OCI-LY3 (cell line): ENCODE data around the gene PTPRD.

Experiments
- H2AFZ ChIP-seq: fragments of 200-600, 300-600 bp; shearing (Covaris generic); 2 replicates; pipeline ENCODE4 v1.6.0; 2014; ENCODE audit warnings: antibody characterized with exemption, low read depth, low read length
- H3K27ac ChIP-seq: fragments of 200-600, 300-600 bp; sonication (generic); 2 replicates; pipeline ENCODE4 v1.5.1; 2014; ENCODE audit warnings: mild to moderate bottlenecking, low read length, moderate library complexity, mixed read lengths
- H3K27me3 ChIP-seq: fragments of 200-600, 300-600 bp; sonication (generic); 2 replicates; pipeline ENCODE4 v1.6.1; 2014; ENCODE audit warnings: low read depth, low read length, mixed read lengths
- H3K36me3 ChIP-seq: fragments of 200-600, 300-600 bp; sonication (generic); replicated peaks from 2 replicates; pipeline ENCODE3; 2014; ENCODE audit warnings: low read depth, low read length, mixed read lengths
- H3K4me1 ChIP-seq: fragments of 300-600, 200-600 bp; sonication (generic); 2 replicates; pipeline ENCODE4 v1.6.1; 2014; ENCODE audit warnings: low read length, mixed read lengths
- H3K4me2 ChIP-seq: fragments of 200-600, 300-600 bp; sonication (generic); 2 replicates; pipeline ENCODE4 v1.6.1; 2014; ENCODE audit warnings: low read length, mixed read lengths
- H3K4me3 ChIP-seq: fragments of 300-600, 200-600 bp; sonication (generic); 2 replicates; pipeline ENCODE4 v1.5.1; 2014; ENCODE audit warnings: antibody characterized with exemption, mild to moderate bottlenecking, low read length, moderate library complexity
- H3K79me2 ChIP-seq: fragments of 300-600, 200-600 bp; shearing (Covaris generic); 2 replicates; pipeline ENCODE4 v1.6.1; 2014; ENCODE audit warnings: mild to moderate bottlenecking, low read length, mixed read lengths
- H3K9ac ChIP-seq: fragments of 300-600, 200-600 bp; shearing (Covaris generic); 2 replicates; pipeline ENCODE4 v1.6.0; 2014; ENCODE audit warnings: mild to moderate bottlenecking, low read length, moderate library complexity
- H3K9me3 ChIP-seq: fragments of 200-600, 300-600 bp; shearing (Covaris generic); 2 replicates; pipeline ENCODE4 v1.6.1; 2014; ENCODE audit warnings: low read length, mixed read lengths; ENCODE audit not compliant: insufficient read depth
- H4K20me1 ChIP-seq: fragments of 200-600, 300-600 bp; sonication (generic); 2 replicates; pipeline ENCODE4 v1.6.1; 2016; ENCODE audit warnings: low read length, mixed read lengths; ENCODE audit not compliant: insufficient read depth
- CTCF ChIP-seq: fragments of 200-600, 300-600 bp; sonication (generic); IDR thresholded peaks from 2 replicates; pipeline ENCODE4 v1.5.1; 2014; ENCODE audit warnings: antibody characterized with exemption, low read length, low read depth
- EZH2phosphoT487 ChIP-seq: fragments of 200-600 bp; shearing (Covaris generic); IDR thresholded peaks from 2 replicates; pipeline ENCODE4 v1.6.1; 2018; ENCODE audit warnings: antibody characterized with exemption, mixed run types, low read depth

The PTPRD gene

GRCh38 chr9:9122230-9122875, 1490.4 kb downstream of the PTPRD start:
- no peaks in the 10 kb centered on the region for H4K20me1 ChIP-seq
- H2AFZ ChIP-seq, result no peak overlapping the region
- no peak overlapping the region for H3K9ac ChIP-seq
- TF ChIP-seq CTCF (no peak), EZH2phosphoT487 (no peak)
- H3K4me3 ChIP-seq, result no peak overlapping the region
- H3K36me3 ChIP-seq, result no peaks in the 10 kb centered on the region
- no peaks in the 10 kb centered on the region for H3K4me1 ChIP-seq
- H3K27ac ChIP-seq, result no peak overlapping the region
- H3K79me2 ChIP-seq, result no peaks in the 10 kb centered on the region
- H3K9me3 ChIP-seq, result no peaks in the 10 kb centered on the region
- no peak overlapping the region for H3K4me2 ChIP-seq
- H3K27me3 ChIP-seq, result no peaks in the 10 kb centered on the region

GRCh38 chr9:9117866-9118265, 1494.9 kb downstream of the PTPRD start:
- Histone ChIP-seq H3K27me3 (no peaks in the 10 kb centered on the region), H3K4me1 (no peaks in the 10 kb centered on the region), H3K79me2 (no peaks in the 10 kb centered on the region), H3K9ac (no peak overlapping the region), H4K20me1 (no peaks in the 10 kb centered on the region), H2AFZ (no peak overlapping the region), H3K27ac (no peak overlapping the region), H3K4me3 (no peak overlapping the region), H3K9me3 (no peaks in the 10 kb centered on the region), H3K4me2 (no peak overlapping the region), H3K36me3 (no peaks in the 10 kb centered on the region)
- TF ChIP-seq EZH2phosphoT487, result no peak
- TF ChIP-seq CTCF, result no peak

- H3K9ac ChIP-seq, result no peak overlapping the region
- no peaks in the 10 kb centered on the region for H3K36me3 ChIP-seq
- no peak overlapping the region for H3K27ac ChIP-seq
- no peaks in the 10 kb centered on the region for H3K79me2 ChIP-seq
- no peaks in the 10 kb centered on the region for H3K27me3 ChIP-seq
- no peak overlapping the region for H2AFZ ChIP-seq
- H3K4me1 ChIP-seq, result no peaks in the 10 kb centered on the region
- no peaks in the 10 kb centered on the region for H4K20me1 ChIP-seq
- H3K9me3 ChIP-seq, result no peaks in the 10 kb centered on the region
- no peak overlapping the region for H3K4me2 ChIP-seq
- no peak overlapping the region for H3K4me3 ChIP-seq
- no peak for TF ChIP-seq CTCF
- no peak for TF ChIP-seq EZH2phosphoT487
Measured at GRCh38 chr9:9112001-9112720, 1500.6 kb downstream of the PTPRD start.

GRCh38 chr9:9108641-9109040, 1504.2 kb downstream of the PTPRD start:
- no peaks in the 10 kb centered on the region for H3K36me3 ChIP-seq
- H3K9ac ChIP-seq, result no peak overlapping the region
- no peak overlapping the region for H3K27ac ChIP-seq
- no peaks in the 10 kb centered on the region for H3K79me2 ChIP-seq
- no peak for TF ChIP-seq EZH2phosphoT487
- no peak for TF ChIP-seq CTCF
- no peaks in the 10 kb centered on the region for H3K9me3 ChIP-seq
- no peaks in the 10 kb centered on the region for H4K20me1 ChIP-seq
- H3K4me3 ChIP-seq, result no peak overlapping the region
- H3K27me3 ChIP-seq, result no peaks in the 10 kb centered on the region
- no peaks in the 10 kb centered on the region for H3K4me1 ChIP-seq
- H2AFZ ChIP-seq, result no peak overlapping the region
- H3K4me2 ChIP-seq, result no peak overlapping the region
